GM18520 (cell line): ENCODE results near the gene YKT6.
A peak's percentile ranks its signal among the peaks of the same experiment; 100 is the strongest.

Source experiments
- ATAC-seq: cut with Tn5 transposase; IDR thresholded peaks from one replicate; pipeline ENCODE4 v1.9.1; 2021; ENCODE audit not compliant: unreplicated experiment

YKT6 gene

GRCh38 chr7:44257618-44258422, 57.0 kb downstream of the YKT6 start:
- ATAC-seq = peak; percentile 87

- no peak for ATAC-seq
These were observed 57.6 kb downstream of the YKT6 start for GRCh38 chr7:44258423-44258760.

GRCh38 chr7:44258865-44259546, 58.2 kb downstream of the YKT6 start:
- ATAC-seq = no peak

- ATAC-seq = no peak
These were observed 59.0 kb downstream of the YKT6 start for GRCh38 chr7:44259547-44260457.

GRCh38 chr7:44261240-44261639, 60.5 kb downstream of the YKT6 start:
- ATAC-seq = no peak

GRCh38 chr7:44262031-44262430, 61.3 kb downstream of the YKT6 start:
- no peak for ATAC-seq

GRCh38 chr7:44263326-44264082, 62.7 kb downstream of the YKT6 start:
- ATAC-seq = no peak
